ENCODE measurements around the gene CCDC57.

DNA sequence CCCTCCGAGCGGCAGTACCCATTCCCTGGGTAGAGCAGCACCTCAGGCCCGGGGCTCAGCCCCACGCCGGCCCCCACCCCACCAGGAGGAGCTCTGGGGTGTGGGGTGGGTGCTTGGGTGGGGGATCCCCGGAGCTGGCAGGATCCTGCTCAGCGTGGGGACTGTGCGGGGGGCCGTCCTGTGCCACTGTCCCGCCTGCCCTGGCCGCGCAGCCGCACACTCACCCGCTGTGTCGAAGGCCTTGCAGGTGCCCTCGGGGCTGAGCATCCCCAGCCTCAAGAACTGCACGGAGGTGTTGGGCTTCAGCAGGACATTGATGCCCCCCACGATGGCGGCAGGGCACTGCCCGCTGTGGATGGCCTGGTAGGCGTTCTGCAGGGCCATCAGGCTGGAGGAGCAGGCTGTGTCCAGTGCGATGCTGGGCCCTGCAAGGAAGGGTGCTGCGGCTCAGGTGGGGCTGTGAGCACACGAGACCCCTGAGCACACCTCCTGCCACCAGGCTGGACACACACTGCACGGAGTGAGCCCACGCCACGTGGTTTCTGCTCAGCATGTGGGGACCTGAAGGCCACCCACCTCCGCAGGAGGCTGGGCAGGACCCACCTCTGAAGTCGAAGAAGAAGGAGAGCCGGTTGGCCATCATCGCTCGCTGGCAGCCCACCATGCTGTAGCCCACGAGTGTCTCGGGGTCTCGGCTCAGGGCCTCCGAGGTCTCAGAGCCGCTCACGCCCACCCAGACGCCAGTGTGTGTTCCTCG is 119.5 kb downstream of the CCDC57 start:
- TF ChIP-seq, protein P1, sequence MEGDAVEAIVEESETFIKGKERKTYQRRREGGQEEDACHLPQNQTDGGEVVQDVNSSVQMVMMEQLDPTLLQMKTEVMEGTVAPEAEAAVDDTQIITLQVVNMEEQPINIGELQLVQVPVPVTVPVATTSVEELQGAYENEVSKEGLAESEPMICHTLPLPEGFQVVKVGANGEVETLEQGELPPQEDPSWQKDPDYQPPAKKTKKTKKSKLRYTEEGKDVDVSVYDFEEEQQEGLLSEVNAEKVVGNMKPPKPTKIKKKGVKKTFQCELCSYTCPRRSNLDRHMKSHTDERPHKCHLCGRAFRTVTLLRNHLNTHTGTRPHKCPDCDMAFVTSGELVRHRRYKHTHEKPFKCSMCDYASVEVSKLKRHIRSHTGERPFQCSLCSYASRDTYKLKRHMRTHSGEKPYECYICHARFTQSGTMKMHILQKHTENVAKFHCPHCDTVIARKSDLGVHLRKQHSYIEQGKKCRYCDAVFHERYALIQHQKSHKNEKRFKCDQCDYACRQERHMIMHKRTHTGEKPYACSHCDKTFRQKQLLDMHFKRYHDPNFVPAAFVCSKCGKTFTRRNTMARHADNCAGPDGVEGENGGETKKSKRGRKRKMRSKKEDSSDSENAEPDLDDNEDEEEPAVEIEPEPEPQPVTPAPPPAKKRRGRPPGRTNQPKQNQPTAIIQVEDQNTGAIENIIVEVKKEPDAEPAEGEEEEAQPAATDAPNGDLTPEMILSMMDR (IDR thresholded peaks at IDR 0.05; ENCODE audit: insufficient read depth, low read length, poor library complexity, severe bottlenecking): no peak
- no peak for TF ChIP-seq EZH2phosphoT487 (conservative IDR thresholded peaks at IDR 0.05; ENCODE audit: low read length)

All from SU-DHL-6 (cell line).